Keratinocyte (primary cell): ENCODE results near the gene ANAPC5. TPM values are rescaled to one million over a fixed set of nuclear protein-coding genes. Genes with fewer than 3 reads are reported as not detected.

ENCODE experiments used
- DNase-seq: peaks from one replicate; pipeline ENCODE4 v3.0.0-alpha.2; 2011; ENCODE audit warnings: low read depth, missing footprints, low spot score
- FAIRE-seq: peaks from 2 replicates; lab custom pipeline; 2011; peaks lifted over from hg19 to GRCh38; lab: Jason Lieb, UNC
- H2AFZ ChIP-seq: 2 replicates; pipeline ENCODE4 v1.6.0; 2012; ENCODE audit warnings: low read length, control low read depth, inconsistent platforms; ENCODE audit not compliant: control insufficient read depth
- H3K27ac ChIP-seq: 2 replicates; pipeline ENCODE4 v1.5.1; 2011; ENCODE audit warnings: low read length; ENCODE audit not compliant: control insufficient read depth, insufficient read depth
- H3K27me3 ChIP-seq: 3 replicates; pipeline ENCODE4 v1.6.0; 2011; ENCODE audit warnings: low read length; ENCODE audit not compliant: control insufficient read depth, insufficient read depth; ENCODE audit errors: extremely low read depth
- H3K36me3 ChIP-seq, 2 experiments: 2 replicates in 1 of 2; 3 replicates in 1 of 2; pipeline ENCODE4 v1.5.1; 2011; ENCODE audit warnings: low read length in 2 of 2, mild to moderate bottlenecking in 1 of 2; ENCODE audit not compliant: control insufficient read depth in 2 of 2, insufficient read depth in 2 of 2; ENCODE audit errors: extremely low read depth in 1 of 2
- H3K4me1 ChIP-seq: 3 replicates; pipeline ENCODE4 v1.5.1; 2011; ENCODE audit warnings: low read length; ENCODE audit not compliant: control insufficient read depth, insufficient read depth; ENCODE audit errors: extremely low read depth
- H3K4me2 ChIP-seq: 3 replicates; pipeline ENCODE4 v1.6.0; 2011; ENCODE audit warnings: low read depth, low read length; ENCODE audit not compliant: control insufficient read depth, insufficient read depth; ENCODE audit errors: extremely low read depth
- H3K4me3 ChIP-seq, 3 experiments: fragments of 200-600 bp in 1 of 3; sonication (generic) in 1 of 3; 2 replicates in 2 of 3; 3 replicates in 1 of 3; pipeline ENCODE4 v1.5.1; 2011 to 2016; ENCODE audit warnings: low read length in 3 of 3, mild to moderate bottlenecking in 3 of 3, control low read depth in 2 of 3, inconsistent platforms in 1 of 3, low read depth in 1 of 3, mixed read lengths in 1 of 3, mixed run types in 1 of 3, moderate library complexity in 1 of 3; ENCODE audit not compliant: control insufficient read depth in 2 of 3, insufficient read depth in 2 of 3; ENCODE audit errors: extremely low read depth in 1 of 3
- H3K79me2 ChIP-seq: 2 replicates; pipeline ENCODE4 v1.6.0; 2012; ENCODE audit warnings: low read length; ENCODE audit not compliant: control insufficient read depth, insufficient read depth
- H3K9ac ChIP-seq: 3 replicates; pipeline ENCODE4 v1.6.0; 2011; ENCODE audit warnings: low read length; ENCODE audit not compliant: control insufficient read depth, insufficient read depth; ENCODE audit errors: extremely low read depth
- H3K9me1 ChIP-seq: 3 replicates; pipeline ENCODE4 v1.6.0; 2011; ENCODE audit warnings: low read length; ENCODE audit not compliant: control insufficient read depth, insufficient read depth; ENCODE audit errors: extremely low read depth
- H3K9me3 ChIP-seq: 2 replicates; pipeline ENCODE4 v1.5.1; 2012; ENCODE audit warnings: low read depth, low read length; ENCODE audit not compliant: control insufficient read depth
- H4K20me1 ChIP-seq: 3 replicates; pipeline ENCODE4 v1.6.0; 2011; ENCODE audit warnings: low read length; ENCODE audit not compliant: control insufficient read depth, insufficient read depth; ENCODE audit errors: extremely low read depth
- EZH2 ChIP-seq: IDR thresholded peaks from one replicate; pipeline ENCODE4 v1.6.1; 2012; ENCODE audit warnings: inconsistent platforms, mild to moderate bottlenecking, low read length, moderate library complexity
- dilution Hi-C: fragments of 300-500 bp; cut with MboI; formaldehyde crosslinking; loops from one replicate; pipeline ENCODE4 v1.7.0; 2020; ENCODE audit warnings: low sequenced_read_pairs; ENCODE audit not compliant: extremely low pct_ligation_motif_present
- polyA plus RNA-seq, 5 experiments: library from polyadenylated mRNA; depleted of rRNA in 3 of 5; stranded (reverse) in 3 of 5; stranded (forward) in 1 of 5; unstranded in 1 of 5; fragments of >200 nt; gene quantifications; 1 replicate in 1 of 5; 2 replicates in 3 of 5; 3 replicates in 1 of 5; pipeline versions ENCODE4 v1.2.1 to v1.2.3, GENCODE V29; 2011 to 2012; ENCODE audit warnings: missing spikeins in 2 of 5, low read depth in 1 of 5, low replicate concordance in 1 of 5
- TF ChIP-seq, protein P1 (sequence below), 3 experiments: IDR thresholded peaks in 1 of 3; conservative IDR thresholded peaks in 1 of 3; optimal IDR thresholded peaks in 1 of 3; 2 replicates in 2 of 3; 3 replicates in 1 of 3; pipeline versions ENCODE3 to v1.5.1; 2011; ENCODE audit warnings: low read length in 3 of 3, mild to moderate bottlenecking in 3 of 3, moderate library complexity in 2 of 3, control low read depth in 1 of 3, inconsistent platforms in 1 of 3; ENCODE audit not compliant: insufficient read depth in 2 of 3; ENCODE audit errors: extremely low read depth in 1 of 3

ANAPC5 gene
- polyA plus RNA-seq, 1 donor (not counting 4 experiments of a cell fraction or from before 2014, with no cell fraction given): 115 TPM

DNA sequence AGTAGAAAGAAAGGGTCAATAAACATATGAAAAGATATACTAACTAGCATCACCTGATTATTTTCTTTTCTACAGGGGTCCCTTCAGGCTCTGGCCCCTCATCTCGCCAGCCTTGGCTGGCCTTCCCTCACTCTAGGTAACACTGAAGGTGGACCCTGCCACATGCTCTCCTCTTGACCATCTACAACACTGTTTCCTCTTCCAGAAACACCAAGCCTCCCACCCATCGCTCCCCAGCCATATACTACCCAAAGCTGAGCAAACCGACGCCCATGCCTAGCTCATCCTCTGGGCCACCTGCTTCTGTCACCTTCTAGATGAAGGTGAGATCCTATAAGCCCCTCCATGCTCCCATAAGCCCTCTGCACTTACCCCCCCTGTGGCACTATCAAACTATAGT lies 14.8 kb downstream of the ANAPC5 start:
- H3K27me3 ChIP-seq: no peaks in the 10 kb centered on the region
- no peaks in the 10 kb centered on the region for H3K79me2 ChIP-seq
- TF ChIP-seq, protein P1, sequence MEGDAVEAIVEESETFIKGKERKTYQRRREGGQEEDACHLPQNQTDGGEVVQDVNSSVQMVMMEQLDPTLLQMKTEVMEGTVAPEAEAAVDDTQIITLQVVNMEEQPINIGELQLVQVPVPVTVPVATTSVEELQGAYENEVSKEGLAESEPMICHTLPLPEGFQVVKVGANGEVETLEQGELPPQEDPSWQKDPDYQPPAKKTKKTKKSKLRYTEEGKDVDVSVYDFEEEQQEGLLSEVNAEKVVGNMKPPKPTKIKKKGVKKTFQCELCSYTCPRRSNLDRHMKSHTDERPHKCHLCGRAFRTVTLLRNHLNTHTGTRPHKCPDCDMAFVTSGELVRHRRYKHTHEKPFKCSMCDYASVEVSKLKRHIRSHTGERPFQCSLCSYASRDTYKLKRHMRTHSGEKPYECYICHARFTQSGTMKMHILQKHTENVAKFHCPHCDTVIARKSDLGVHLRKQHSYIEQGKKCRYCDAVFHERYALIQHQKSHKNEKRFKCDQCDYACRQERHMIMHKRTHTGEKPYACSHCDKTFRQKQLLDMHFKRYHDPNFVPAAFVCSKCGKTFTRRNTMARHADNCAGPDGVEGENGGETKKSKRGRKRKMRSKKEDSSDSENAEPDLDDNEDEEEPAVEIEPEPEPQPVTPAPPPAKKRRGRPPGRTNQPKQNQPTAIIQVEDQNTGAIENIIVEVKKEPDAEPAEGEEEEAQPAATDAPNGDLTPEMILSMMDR (optimal IDR thresholded peaks at IDR 0.05 in 1 of 3, IDR thresholded peaks at IDR 0.05 in 1 of 3, conservative IDR thresholded peaks at IDR 0.05 in 1 of 3; ENCODE audit: extremely low read depth in 1 of 3, insufficient read depth in 2 of 3, low read length in 3 of 3): no peak
- no peak for TF ChIP-seq EZH2
- peaks cover 11 to 23% of the 10 kb centered on the region in 2 experiments for H3K36me3 ChIP-seq
- FAIRE-seq: no peak
- dilution Hi-C loops: no loop called here
- no peak overlapping the region for H3K4me2 ChIP-seq
- H3K27ac ChIP-seq: no peak overlapping the region
- H4K20me1 ChIP-seq: no peaks in the 10 kb centered on the region
- no peaks in the 10 kb centered on the region for H3K9me3 ChIP-seq
- peaks cover 4% of the 10 kb centered on the region for H3K4me1 ChIP-seq
- no peak for DNase-seq
- H3K9me1 ChIP-seq: no peaks in the 10 kb centered on the region
- H3K4me3 ChIP-seq: no peak overlapping the region
- no peak overlapping the region for H2AFZ ChIP-seq
- no peak overlapping the region for H3K9ac ChIP-seq

DNA sequence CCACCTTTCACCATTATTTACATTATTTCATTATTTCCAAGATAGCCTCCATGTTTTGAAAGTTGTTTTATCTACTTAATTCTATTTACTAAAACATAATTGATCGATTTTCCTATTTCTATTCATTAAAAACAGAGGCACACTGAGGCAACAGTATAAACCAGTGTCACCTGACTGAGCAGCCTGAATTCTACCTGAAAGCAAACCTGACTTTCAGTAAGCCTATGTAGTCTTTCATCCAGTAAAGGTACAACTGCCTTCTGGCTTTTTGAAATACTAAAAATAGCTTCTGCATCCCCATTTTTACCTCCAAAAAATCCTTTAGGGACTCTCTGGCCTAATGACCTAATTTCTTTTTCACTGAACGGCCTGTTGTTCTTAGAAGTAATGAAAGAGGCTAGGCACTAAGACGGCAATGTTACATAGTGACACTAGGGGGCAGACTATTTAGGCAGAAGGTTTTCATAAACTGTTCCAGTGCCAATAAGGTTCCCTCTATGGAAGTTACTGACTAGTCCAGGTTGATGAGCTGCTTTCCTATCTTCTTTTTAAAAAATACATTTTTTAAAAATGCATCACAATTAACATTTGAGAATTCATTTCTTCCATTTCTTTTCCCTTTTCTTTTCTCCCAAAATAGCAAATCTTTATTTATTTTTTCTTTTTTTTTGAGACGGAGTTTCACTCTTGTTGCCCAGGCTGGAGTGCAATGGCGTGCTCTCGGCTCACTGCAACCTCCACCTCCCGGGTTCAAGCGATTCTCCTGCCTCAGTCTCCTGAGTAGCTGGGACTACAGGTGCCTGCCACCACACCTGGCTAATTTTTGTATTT lies 17.5 kb downstream of the ANAPC5 start:
- peaks cover 18 to 29% of the 10 kb centered on the region in 2 experiments for H3K36me3 ChIP-seq
- DNase-seq (peak; percentile 58), FAIRE-seq (peak; percentile 69)
- no peaks in the 10 kb centered on the region for H3K9me1 ChIP-seq
- no peaks in the 10 kb centered on the region for H4K20me1 ChIP-seq
- no peaks in the 10 kb centered on the region for H3K27me3 ChIP-seq
- TF ChIP-seq EZH2: no peak
- TF ChIP-seq, protein P1 (optimal IDR thresholded peaks at IDR 0.05 in 1 of 3, IDR thresholded peaks at IDR 0.05 in 1 of 3, conservative IDR thresholded peaks at IDR 0.05 in 1 of 3; ENCODE audit: extremely low read depth in 1 of 3, insufficient read depth in 2 of 3, low read length in 3 of 3): peak; percentile 48 to 74 (median 72)
- H3K27ac ChIP-seq: peak overlapping the region; percentile 26
- dilution Hi-C loops: no loop called here
- H3K79me2 ChIP-seq: no peaks in the 10 kb centered on the region
- peaks cover 4% of the 10 kb centered on the region for H3K4me1 ChIP-seq
- H2AFZ ChIP-seq: no peak overlapping the region
- H3K9me3 ChIP-seq: no peaks in the 10 kb centered on the region
- H3K4me2 ChIP-seq: no peak overlapping the region
- no peak overlapping the region for H3K9ac ChIP-seq
- no peak overlapping the region for H3K4me3 ChIP-seq
